GM20000 (cell line): ENCODE data around the gene COL23A1.

Experiments used
- DNase-seq: peaks from one replicate; pipeline ENCODE4 v3.0.0; 2012; ENCODE audit warnings: low spot score
- CTCF ChIP-seq: IDR thresholded peaks from 2 replicates; pipeline ENCODE4 v1.5.1; 2012; ENCODE audit warnings: mild to moderate bottlenecking, control low read depth; ENCODE audit errors: extremely low read depth, missing control alignments

The COL23A1 gene

GRCh38 chr5:178524093-178524882 is 65.9 kb downstream of the COL23A1 start:
- TF ChIP-seq CTCF, result no peak
- no peak for DNase-seq

- no peak for TF ChIP-seq CTCF
- no peak for DNase-seq
Measured at GRCh38 chr5:178522361-178522760, 67.8 kb downstream of the COL23A1 start.

GRCh38 chr5:178520851-178521250 is 69.3 kb downstream of the COL23A1 start:
- TF ChIP-seq CTCF, result no peak
- DNase-seq, result no peak

- TF ChIP-seq CTCF, result no peak
- no peak for DNase-seq
Measured at GRCh38 chr5:178519804-178520203, 70.4 kb downstream of the COL23A1 start.

GRCh38 chr5:178519155-178519554 is 71.0 kb downstream of the COL23A1 start:
- no peak for DNase-seq
- TF ChIP-seq CTCF, result no peak

- TF ChIP-seq CTCF, result no peak
- DNase-seq, result no peak
Measured at GRCh38 chr5:178516504-178517235, 73.5 kb downstream of the COL23A1 start.

GRCh38 chr5:178515776-178516503 is 74.3 kb downstream of the COL23A1 start:
- no peak for DNase-seq
- no peak for TF ChIP-seq CTCF
